ENCODE measurements around the gene ST6GAL2. TPM values are rescaled to one million over a fixed set of nuclear protein-coding genes. Genes with fewer than 3 reads are reported as not detected.

Gene ST6GAL2
- total RNA-seq, 4 donors from 2014 or later = 0.04 to 1.3 (median 0.82) TPM

GRCh38 chr2:106812841-106813240 is 73.1 kb downstream of the ST6GAL2 start:
- no peak overlapping the region for H3K4me3 ChIP-seq (ENCODE audit: low read depth, poor library complexity, severe bottlenecking)
- WGBS, 2 donors = 81 to 85% methylated on average over 5 of the region's 5 CpGs
- no peak for DNase-seq (ENCODE audit: low spot score in 2 of 2)
- intact Hi-C loops (cut with DNase I; ENCODE audit: low total_unique reads) = no loop called here
- TF ChIP-seq POLR2A (IDR thresholded peaks at IDR 0.05) (no peak), CTCF (IDR thresholded peaks at IDR 0.05) (no peak)

GRCh38 chr2:106812383-106812782 is 73.6 kb downstream of the ST6GAL2 start:
- no peak for TF ChIP-seq POLR2A (IDR thresholded peaks at IDR 0.05)
- WGBS, 2 donors = 76 to 81% methylated on average over 4 of the region's 4 CpGs
- intact Hi-C loops (cut with DNase I; ENCODE audit: low total_unique reads) = no loop called here
- no peak for DNase-seq (ENCODE audit: low spot score in 2 of 2)
- H3K4me3 ChIP-seq (ENCODE audit: low read depth, poor library complexity, severe bottlenecking) = no peak overlapping the region

GRCh38 chr2:106805716-106806115 is 80.3 kb downstream of the ST6GAL2 start:
- DNase-seq (ENCODE audit: low spot score in 2 of 2) = no peak
- TF ChIP-seq POLR2A (IDR thresholded peaks at IDR 0.05) (no peak), CTCF (IDR thresholded peaks at IDR 0.05) (no peak)
- WGBS, 2 donors = 44 to 68% methylated on average over 2 of the region's 2 CpGs
- H3K4me3 ChIP-seq (ENCODE audit: low read depth, poor library complexity, severe bottlenecking) = no peak overlapping the region
- intact Hi-C loops (cut with DNase I; ENCODE audit: low total_unique reads) = no loop called here

GRCh38 chr2:106804161-106804560 is 81.8 kb downstream of the ST6GAL2 start:
- H3K4me3 ChIP-seq (ENCODE audit: low read depth, poor library complexity, severe bottlenecking) = no peak overlapping the region
- WGBS, 2 donors = 76 to 78% methylated on average over 1 of the region's 1 CpG
- no peak for DNase-seq (ENCODE audit: low spot score in 2 of 2)
- no peak for TF ChIP-seq CTCF (IDR thresholded peaks at IDR 0.05)
- no peak for TF ChIP-seq POLR2A (IDR thresholded peaks at IDR 0.05)
- intact Hi-C loops (cut with DNase I; ENCODE audit: low total_unique reads) = no loop called here

- TF ChIP-seq POLR2A (IDR thresholded peaks at IDR 0.05) (no peak), CTCF (IDR thresholded peaks at IDR 0.05) (no peak)
- WGBS, 2 donors = 84 to 87% methylated on average over 10 of the region's 10 CpGs
- intact Hi-C loops (cut with DNase I; ENCODE audit: low total_unique reads) = no loop called here
- DNase-seq (ENCODE audit: low spot score in 2 of 2) = no peak
- H3K4me3 ChIP-seq (ENCODE audit: low read depth, poor library complexity, severe bottlenecking) = no peak overlapping the region
Observed at GRCh38 chr2:106800976-106801655, 84.9 kb downstream of the ST6GAL2 start.

GRCh38 chr2:106800180-106800579 is 85.8 kb downstream of the ST6GAL2 start:
- TF ChIP-seq CTCF (IDR thresholded peaks at IDR 0.05) = no peak
- TF ChIP-seq POLR2A (IDR thresholded peaks at IDR 0.05) = no peak
- no peak overlapping the region for H3K4me3 ChIP-seq (ENCODE audit: low read depth, poor library complexity, severe bottlenecking)
- intact Hi-C loops (cut with DNase I; ENCODE audit: low total_unique reads) = no loop called here
- 92 to 98% methylated on average over 4 of the region's 4 CpGs for WGBS, 2 donors
- DNase-seq (ENCODE audit: low spot score in 2 of 2) = no peak

All from lower leg skin (tissue), 4 donors.